SK-N-SH (cell line): ENCODE data around the gene GLTP. TPM values are rescaled to one million over a fixed set of nuclear protein-coding genes. Genes with fewer than 3 reads are reported as not detected.

Source experiments
- CTCF ChIA-PET: fragments of 300-600, 350-600 bp; formaldehyde crosslinking; extraction: SDS; loops from one replicate; lab custom pipeline; 2021; lab: Yijun Ruan, JAX
- POLR2A ChIA-PET: fragments of 350-600 bp; sonication (Branson Sonifier 250); formaldehyde crosslinking; extraction: SDS; loops from one replicate; lab custom pipeline; 2020; ENCODE audit warnings: antibody characterized with exemption, inconsistent platforms; lab: Yijun Ruan, JAX
- DNase-seq: peaks from one replicate; pipeline ENCODE4 v3.0.0; 2012
- H2AFZ ChIP-seq: fragments of 200-600 bp; sonication (generic); 2 replicates; pipeline ENCODE4 v1.8.1; 2016; ENCODE audit warnings: antibody characterized with exemption, mild to moderate bottlenecking, low read depth
- H3F3A ChIP-seq: fragments of 200-600 bp; sonication (generic); replicated peaks from 2 replicates; pipeline ENCODE3; 2016; ENCODE audit warnings: antibody characterized with exemption, mild to moderate bottlenecking; ENCODE audit not compliant: insufficient read depth
- H3K27ac ChIP-seq, 2 experiments: fragments of 200-500 bp in 1 of 2; fragments of 200-600 bp in 1 of 2; sonication (Bioruptor generic) in 1 of 2; sonication (generic), shearing (Covaris generic) in 1 of 2; 2 replicates each; pipeline versions ENCODE4 v1.5.1 to v1.6.1; 2014 to 2016; ENCODE audit warnings: low read depth in 2 of 2, inconsistent platforms in 1 of 2, low read length in 1 of 2, mild to moderate bottlenecking in 1 of 2, mixed read lengths in 1 of 2
- H3K27me3 ChIP-seq: fragments of 200-600 bp; sonication (generic), shearing (Covaris generic); 2 replicates; pipeline ENCODE4 v1.6.1; 2016; ENCODE audit warnings: mixed run types; ENCODE audit not compliant: insufficient read depth
- H3K36me3 ChIP-seq, 2 experiments: fragments of 200-500 bp in 1 of 2; fragments of 200-600 bp in 1 of 2; sonication (Bioruptor generic) in 1 of 2; sonication (generic) in 1 of 2; replicated peaks in 1 of 2; 2 replicates each; pipeline versions ENCODE3 to v1.5.1; 2014 to 2016; ENCODE audit warnings: low read length in 1 of 2, mild to moderate bottlenecking in 1 of 2; ENCODE audit not compliant: insufficient read depth in 2 of 2, control insufficient read depth in 1 of 2
- H3K4me1 ChIP-seq, 2 experiments: fragments of 200-500 bp in 1 of 2; fragments of 200-600 bp in 1 of 2; sonication (Bioruptor generic) in 1 of 2; sonication (generic), shearing (Covaris generic) in 1 of 2; 2 replicates each; pipeline versions ENCODE4 v1.5.1 to v1.6.1; 2014 to 2016; ENCODE audit warnings: low read depth in 1 of 2, low read length in 1 of 2, mixed run types in 1 of 2; ENCODE audit not compliant: insufficient read depth in 2 of 2, control insufficient read depth in 1 of 2
- H3K4me2 ChIP-seq: fragments of 200-600 bp; sonication (generic), shearing (Covaris generic); 2 replicates; pipeline ENCODE4 v1.6.1; 2017; ENCODE audit warnings: mixed run types
- H3K4me3 ChIP-seq, 2 experiments: fragments of 200-500 bp in 1 of 2; fragments of 200-600 bp in 1 of 2; sonication (Bioruptor generic) in 1 of 2; sonication (generic), shearing (Covaris generic) in 1 of 2; 2 replicates each; pipeline versions ENCODE4 v1.5.1 to v1.8.1; 2014 to 2016; ENCODE audit warnings: low read depth in 2 of 2, inconsistent platforms in 1 of 2, low read length in 1 of 2, mild to moderate bottlenecking in 1 of 2, mixed read lengths in 1 of 2, moderate library complexity in 1 of 2
- H3K79me2 ChIP-seq: fragments of 200-600 bp; sonication (generic); 2 replicates; pipeline ENCODE4 v1.8.1; 2017; ENCODE audit warnings: mild to moderate bottlenecking; ENCODE audit not compliant: insufficient read depth
- H3K9ac ChIP-seq: fragments of 200-600 bp; sonication (generic); 2 replicates; pipeline ENCODE4 v1.6.1; 2017; ENCODE audit warnings: mixed run types
- H3K9me2 ChIP-seq: fragments of 200-600 bp; sonication (generic); 2 replicates; pipeline ENCODE4 v1.6.1; 2017; ENCODE audit warnings: mixed run types
- H3K9me3 ChIP-seq: fragments of 200-600 bp; sonication (generic); 2 replicates; pipeline ENCODE4 v1.6.1; 2017; ENCODE audit warnings: mixed run types, mild to moderate bottlenecking, moderate library complexity
- H4K20me1 ChIP-seq: fragments of 200-600 bp; sonication (generic); 2 replicates; pipeline ENCODE4 v1.6.1; 2017; ENCODE audit warnings: mild to moderate bottlenecking, mixed run types; ENCODE audit not compliant: insufficient read depth
- CHD2 ChIP-seq: fragments of 150-350 bp; IDR thresholded peaks from 2 replicates; pipeline ENCODE4 v1.6.1; 2018; ENCODE audit warnings: low read length; ENCODE audit not compliant: partially characterized antibody
- ELF1 ChIP-seq: IDR thresholded peaks from 2 replicates; pipeline ENCODE4 v1.4.0; 2012
- EZH2phosphoT487 ChIP-seq: fragments of 200-600 bp; sonication (generic); IDR thresholded peaks from 2 replicates; pipeline ENCODE4 v1.6.1; 2017; ENCODE audit warnings: low read depth, mixed run types, mild to moderate bottlenecking, antibody characterized with exemption, moderate library complexity, borderline replicate concordance
- FOSL2 ChIP-seq: IDR thresholded peaks from 2 replicates; pipeline ENCODE4 v1.4.0; 2012; ENCODE audit warnings: low read depth, mild to moderate bottlenecking, moderate library complexity, borderline replicate concordance
- FOXM1 ChIP-seq: IDR thresholded peaks from 2 replicates; pipeline ENCODE4 v1.4.0; 2012; ENCODE audit warnings: low read depth, mild to moderate bottlenecking
- GATA2 ChIP-seq: sonication (generic); formaldehyde crosslinking; IDR thresholded peaks from 2 replicates; pipeline ENCODE4 v1.5.0; 2020; ENCODE audit warnings: mild to moderate bottlenecking, missing genetic modification reagents
- JUND ChIP-seq: IDR thresholded peaks from 2 replicates; pipeline ENCODE4 v1.4.0; 2012
- NRF1 ChIP-seq: IDR thresholded peaks from 2 replicates; pipeline ENCODE4 v1.6.1; 2012; ENCODE audit warnings: low read depth, mild to moderate bottlenecking, low read length
- RFX5 ChIP-seq: IDR thresholded peaks from 2 replicates; pipeline ENCODE4 v1.6.1; 2012; ENCODE audit warnings: mild to moderate bottlenecking, improper control_type of control experiment, low read length
- RXRA ChIP-seq: IDR thresholded peaks from 2 replicates; pipeline ENCODE4 v1.4.0; 2012; ENCODE audit warnings: low read depth, mild to moderate bottlenecking, borderline replicate concordance
- SIN3A ChIP-seq: IDR thresholded peaks from 2 replicates; pipeline ENCODE4 v1.6.1; 2012; ENCODE audit warnings: low read depth, mild to moderate bottlenecking, low read length, moderate library complexity, borderline replicate concordance
- SMC3 ChIP-seq: IDR thresholded peaks from 2 replicates; pipeline ENCODE4 v1.6.1; 2012; ENCODE audit warnings: low read depth, low read length, improper control_type of control experiment
- TCF12 ChIP-seq: IDR thresholded peaks from 2 replicates; pipeline ENCODE4 v1.4.0; 2012
- YY1 ChIP-seq: IDR thresholded peaks from 2 replicates; pipeline ENCODE4 v1.4.0; 2012; ENCODE audit warnings: low read depth, mild to moderate bottlenecking
- WGBS: methylation state at CpG from one replicate; pipeline ENCODE4 v1.1.6; 2017; ENCODE audit warnings: low lambda C conversion rate; 5-methylcytosine and 5-hydroxymethylcytosine counted together
- polyA plus RNA-seq, 3 experiments: library from polyadenylated mRNA; depleted of rRNA; stranded (reverse); fragments of >200 nt; gene quantifications; 2 replicates each; pipeline ENCODE4 v1.2.3, GENCODE V29; 2012
- TF ChIP-seq, protein P1 (sequence below): IDR thresholded peaks from 2 replicates; pipeline ENCODE4 v1.4.0; 2012; ENCODE audit warnings: low read depth
- TF ChIP-seq, protein P2 (sequence below): fragments of 200-600 bp; sonication (generic); IDR thresholded peaks from 2 replicates; pipeline ENCODE4 v1.6.1; 2017; ENCODE audit warnings: antibody characterized with exemption, mild to moderate bottlenecking, moderate library complexity
- TF ChIP-seq, protein P3 (sequence below): IDR thresholded peaks from 2 replicates; pipeline ENCODE4 v1.6.1; 2012; ENCODE audit warnings: mild to moderate bottlenecking, low read depth, low read length, moderate library complexity
- TF ChIP-seq, protein P4 (sequence below): IDR thresholded peaks from 2 replicates; pipeline ENCODE4 v1.4.0; 2012; ENCODE audit warnings: low read depth, borderline replicate concordance
- TF ChIP-seq, protein P5 (sequence below): fragments of 150-350 bp; IDR thresholded peaks from 2 replicates; pipeline ENCODE4 v1.6.1; 2017; ENCODE audit warnings: antibody characterized with exemption, low read length, low read depth, borderline replicate concordance
- TF ChIP-seq, protein P6 (sequence below): IDR thresholded peaks from 2 replicates; pipeline ENCODE4; 2012

Gene GLTP
- polyA plus RNA-seq, 1 of the 3 experiments (the other 2 are of a cell fraction), result 23.0 TPM

DNA sequence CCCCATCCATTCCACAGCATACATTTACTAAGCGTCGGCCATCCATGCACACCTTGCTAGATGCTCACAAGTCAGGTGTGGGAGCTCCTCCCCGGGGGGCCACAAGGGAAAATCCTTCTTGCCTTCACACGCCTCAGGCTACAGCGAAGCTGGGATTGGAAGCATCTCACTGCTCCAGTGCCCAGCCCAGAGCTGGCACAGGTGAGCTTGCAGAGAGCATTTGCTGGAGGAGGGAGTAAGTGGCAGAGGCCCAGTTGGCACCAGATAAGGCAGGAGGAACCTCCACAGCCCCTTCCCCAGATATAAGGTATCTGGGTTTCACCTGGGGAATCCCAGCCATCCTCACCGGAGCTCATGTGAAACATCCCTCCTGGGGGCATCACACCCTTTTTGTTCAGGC lies 49.0 kb downstream of the GLTP start:
- CTCF ChIA-PET, result interaction anchor here (1.4 to 6.6 kb wide), 4 partner anchors 14 to 26 kb away, joined by 3 to 57 read pairs (median 18); no protein-coding TSS in a partner anchor

More for the DNA sequence above, 49.0 kb downstream of the GLTP start:
- H3K79me2 ChIP-seq, result no peaks in the 10 kb centered on the region
- no peaks in the 10 kb centered on the region for H3K9me3 ChIP-seq
- H3K27me3 ChIP-seq, result no peaks in the 10 kb centered on the region
- no peak for DNase-seq
- H3K36me3 ChIP-seq, result no peaks in the 10 kb centered on the region
- no peak overlapping the region for H3K4me3 ChIP-seq
- H3K4me1 ChIP-seq, result no peaks in the 10 kb centered on the region
- POLR2A ChIA-PET, result no interaction called here
- 77% methylated on average over 6 of the region's 6 CpGs for WGBS
- no peak overlapping the region for H2AFZ ChIP-seq
- no peak for TF ChIP-seq SIN3A
- no peak for TF ChIP-seq YY1
- TF ChIP-seq, protein P1, sequence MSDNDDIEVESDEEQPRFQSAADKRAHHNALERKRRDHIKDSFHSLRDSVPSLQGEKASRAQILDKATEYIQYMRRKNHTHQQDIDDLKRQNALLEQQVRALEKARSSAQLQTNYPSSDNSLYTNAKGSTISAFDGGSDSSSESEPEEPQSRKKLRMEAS, result no peak
- TF ChIP-seq CHD2, result no peak
- TF ChIP-seq, protein P2, sequence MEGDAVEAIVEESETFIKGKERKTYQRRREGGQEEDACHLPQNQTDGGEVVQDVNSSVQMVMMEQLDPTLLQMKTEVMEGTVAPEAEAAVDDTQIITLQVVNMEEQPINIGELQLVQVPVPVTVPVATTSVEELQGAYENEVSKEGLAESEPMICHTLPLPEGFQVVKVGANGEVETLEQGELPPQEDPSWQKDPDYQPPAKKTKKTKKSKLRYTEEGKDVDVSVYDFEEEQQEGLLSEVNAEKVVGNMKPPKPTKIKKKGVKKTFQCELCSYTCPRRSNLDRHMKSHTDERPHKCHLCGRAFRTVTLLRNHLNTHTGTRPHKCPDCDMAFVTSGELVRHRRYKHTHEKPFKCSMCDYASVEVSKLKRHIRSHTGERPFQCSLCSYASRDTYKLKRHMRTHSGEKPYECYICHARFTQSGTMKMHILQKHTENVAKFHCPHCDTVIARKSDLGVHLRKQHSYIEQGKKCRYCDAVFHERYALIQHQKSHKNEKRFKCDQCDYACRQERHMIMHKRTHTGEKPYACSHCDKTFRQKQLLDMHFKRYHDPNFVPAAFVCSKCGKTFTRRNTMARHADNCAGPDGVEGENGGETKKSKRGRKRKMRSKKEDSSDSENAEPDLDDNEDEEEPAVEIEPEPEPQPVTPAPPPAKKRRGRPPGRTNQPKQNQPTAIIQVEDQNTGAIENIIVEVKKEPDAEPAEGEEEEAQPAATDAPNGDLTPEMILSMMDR, result no peak
- TF ChIP-seq, protein P3, sequence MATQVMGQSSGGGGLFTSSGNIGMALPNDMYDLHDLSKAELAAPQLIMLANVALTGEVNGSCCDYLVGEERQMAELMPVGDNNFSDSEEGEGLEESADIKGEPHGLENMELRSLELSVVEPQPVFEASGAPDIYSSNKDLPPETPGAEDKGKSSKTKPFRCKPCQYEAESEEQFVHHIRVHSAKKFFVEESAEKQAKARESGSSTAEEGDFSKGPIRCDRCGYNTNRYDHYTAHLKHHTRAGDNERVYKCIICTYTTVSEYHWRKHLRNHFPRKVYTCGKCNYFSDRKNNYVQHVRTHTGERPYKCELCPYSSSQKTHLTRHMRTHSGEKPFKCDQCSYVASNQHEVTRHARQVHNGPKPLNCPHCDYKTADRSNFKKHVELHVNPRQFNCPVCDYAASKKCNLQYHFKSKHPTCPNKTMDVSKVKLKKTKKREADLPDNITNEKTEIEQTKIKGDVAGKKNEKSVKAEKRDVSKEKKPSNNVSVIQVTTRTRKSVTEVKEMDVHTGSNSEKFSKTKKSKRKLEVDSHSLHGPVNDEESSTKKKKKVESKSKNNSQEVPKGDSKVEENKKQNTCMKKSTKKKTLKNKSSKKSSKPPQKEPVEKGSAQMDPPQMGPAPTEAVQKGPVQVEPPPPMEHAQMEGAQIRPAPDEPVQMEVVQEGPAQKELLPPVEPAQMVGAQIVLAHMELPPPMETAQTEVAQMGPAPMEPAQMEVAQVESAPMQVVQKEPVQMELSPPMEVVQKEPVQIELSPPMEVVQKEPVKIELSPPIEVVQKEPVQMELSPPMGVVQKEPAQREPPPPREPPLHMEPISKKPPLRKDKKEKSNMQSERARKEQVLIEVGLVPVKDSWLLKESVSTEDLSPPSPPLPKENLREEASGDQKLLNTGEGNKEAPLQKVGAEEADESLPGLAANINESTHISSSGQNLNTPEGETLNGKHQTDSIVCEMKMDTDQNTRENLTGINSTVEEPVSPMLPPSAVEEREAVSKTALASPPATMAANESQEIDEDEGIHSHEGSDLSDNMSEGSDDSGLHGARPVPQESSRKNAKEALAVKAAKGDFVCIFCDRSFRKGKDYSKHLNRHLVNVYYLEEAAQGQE, result no peak
- TF ChIP-seq FOXM1, result no peak
- no peak for TF ChIP-seq SMC3
- TF ChIP-seq, protein P4, sequence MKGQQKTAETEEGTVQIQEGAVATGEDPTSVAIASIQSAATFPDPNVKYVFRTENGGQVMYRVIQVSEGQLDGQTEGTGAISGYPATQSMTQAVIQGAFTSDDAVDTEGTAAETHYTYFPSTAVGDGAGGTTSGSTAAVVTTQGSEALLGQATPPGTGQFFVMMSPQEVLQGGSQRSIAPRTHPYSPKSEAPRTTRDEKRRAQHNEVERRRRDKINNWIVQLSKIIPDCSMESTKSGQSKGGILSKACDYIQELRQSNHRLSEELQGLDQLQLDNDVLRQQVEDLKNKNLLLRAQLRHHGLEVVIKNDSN, result no peak
- TF ChIP-seq TCF12, result no peak
- no peak for TF ChIP-seq FOSL2
- no peak for TF ChIP-seq RXRA
- TF ChIP-seq, protein P5, sequence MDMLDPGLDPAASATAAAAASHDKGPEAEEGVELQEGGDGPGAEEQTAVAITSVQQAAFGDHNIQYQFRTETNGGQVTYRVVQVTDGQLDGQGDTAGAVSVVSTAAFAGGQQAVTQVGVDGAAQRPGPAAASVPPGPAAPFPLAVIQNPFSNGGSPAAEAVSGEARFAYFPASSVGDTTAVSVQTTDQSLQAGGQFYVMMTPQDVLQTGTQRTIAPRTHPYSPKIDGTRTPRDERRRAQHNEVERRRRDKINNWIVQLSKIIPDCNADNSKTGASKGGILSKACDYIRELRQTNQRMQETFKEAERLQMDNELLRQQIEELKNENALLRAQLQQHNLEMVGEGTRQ, result no peak
- no peak for TF ChIP-seq GATA2 (CRISPR knock-in tag)
- no peak for TF ChIP-seq JUND
- TF ChIP-seq, protein P6, sequence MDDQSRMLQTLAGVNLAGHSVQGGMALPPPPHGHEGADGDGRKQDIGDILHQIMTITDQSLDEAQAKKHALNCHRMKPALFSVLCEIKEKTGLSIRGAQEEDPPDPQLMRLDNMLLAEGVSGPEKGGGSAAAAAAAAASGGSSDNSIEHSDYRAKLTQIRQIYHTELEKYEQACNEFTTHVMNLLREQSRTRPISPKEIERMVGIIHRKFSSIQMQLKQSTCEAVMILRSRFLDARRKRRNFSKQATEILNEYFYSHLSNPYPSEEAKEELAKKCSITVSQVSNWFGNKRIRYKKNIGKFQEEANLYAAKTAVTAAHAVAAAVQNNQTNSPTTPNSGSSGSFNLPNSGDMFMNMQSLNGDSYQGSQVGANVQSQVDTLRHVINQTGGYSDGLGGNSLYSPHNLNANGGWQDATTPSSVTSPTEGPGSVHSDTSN, result no peak
- no peak for TF ChIP-seq NRF1
- no peak for TF ChIP-seq ELF1
- no peak for TF ChIP-seq EZH2phosphoT487
- TF ChIP-seq RFX5, result no peak
- no peaks in the 10 kb centered on the region for H4K20me1 ChIP-seq
- H3K9ac ChIP-seq, result no peak overlapping the region
- H3F3A ChIP-seq, result peaks cover 4% of the 10 kb centered on the region
- no peak overlapping the region for H3K4me2 ChIP-seq
- H3K27ac ChIP-seq, result no peak overlapping the region
- no peaks in the 10 kb centered on the region for H3K9me2 ChIP-seq
